Thyroid gland (tissue), 4 donors: ENCODE results near the gene ARRDC1. TPM values are rescaled to one million over a fixed set of nuclear protein-coding genes. Genes with fewer than 3 reads are reported as not detected.

ENCODE experiments used
- DNase-seq, 2 donors: peaks; one replicate each; pipeline ENCODE4 v3.0.0-alpha.2; 2019
- H3K27ac ChIP-seq, 3 donors: fragments of 200-600 bp; sonication (generic); 1 replicate in 2 of 3; 2 replicates in 1 of 3; pipeline ENCODE4 v1.5.1; 2016 to 2019; ENCODE audit warnings: mild to moderate bottlenecking in 1 of 3, moderate library complexity in 1 of 3
- H3K27me3 ChIP-seq: fragments of 200-600 bp; sonication (generic); one replicate; pipeline ENCODE4 v1.5.1; 2019
- H3K36me3 ChIP-seq, 2 donors: fragments of 200-600 bp; sonication (generic); one replicate each; pipeline ENCODE4 v1.5.1; 2016 to 2019
- H3K4me1 ChIP-seq, 2 donors: fragments of 200-600 bp; sonication (generic); one replicate each; pipeline ENCODE4 v1.5.1; 2017 to 2019
- H3K4me3 ChIP-seq, 3 donors: fragments of 200-600 bp; sonication (generic); replicated peaks in 1 of 3; 1 replicate in 2 of 3; 2 replicates in 1 of 3; pipeline ENCODE4 v1.5.1; 2016; ENCODE audit warnings: mild to moderate bottlenecking in 1 of 3
- H3K9me3 ChIP-seq: fragments of 200-600 bp; sonication (generic); one replicate; pipeline ENCODE4 v1.5.1; 2017
- CTCF ChIP-seq, 6 experiments: fragments of 200-600 bp in 3 of 6; fragments of 450-650 bp in 3 of 6; sonication (generic) in 3 of 6; IDR thresholded peaks; one replicate each; pipeline ENCODE4 v1.5.1; 2016 to 2019; ENCODE audit warnings: antibody characterized with exemption in 6 of 6, mild to moderate bottlenecking in 2 of 6, inconsistent platforms in 1 of 6, moderate library complexity in 1 of 6
- POLR2A ChIP-seq, 2 donors: fragments of 450-650 bp; IDR thresholded peaks; one replicate each; pipeline ENCODE4 v1.6.1; 2017; ENCODE audit warnings: antibody characterized with exemption in 2 of 2, mild to moderate bottlenecking in 2 of 2, moderate library complexity in 1 of 2
- WGBS, 2 donors: methylation state at CpG; one replicate each; pipeline ENCODE4 v1.1.5; 2017; 5-methylcytosine and 5-hydroxymethylcytosine counted together
- intact Hi-C: fragments of 100-400 bp; cut with DNase I; formaldehyde crosslinking; loops from one replicate; pipeline ENCODE4 v1.15.1; 2023
- total RNA-seq, 4 donors: library from RNA; depleted of rRNA; stranded (reverse); fragments of >200 nt; gene quantifications; one replicate each; pipeline ENCODE4 v1.2.3, GENCODE V29; 2016

ARRDC1 gene
- total RNA-seq, 4 donors from 2014 or later = 45.6 to 66.2 (median 61.2) TPM

- DNase-seq = no peak
- peaks cover 34 to 46% of the 10 kb centered on the region in 2 donors for H3K4me1 ChIP-seq
- H3K4me3 ChIP-seq = no peak overlapping the region
- H3K27me3 ChIP-seq = no peaks in the 10 kb centered on the region
- H3K27ac ChIP-seq = peak overlapping the region in 2 of 3 donors; percentile 67 to 82
- intact Hi-C loops = loop anchor here (10.0 kb wide), 1 partner anchor 56 kb away; the partner anchor contains the start of genes MRPL41 and PNPLA7
- whole genome bisulfite sequencing, 2 donors = 86 to 87% methylated on average over 4 to 6 of the region's 6 CpGs
- peaks cover 20 to 24% of the 10 kb centered on the region in 2 donors for H3K36me3 ChIP-seq
- TF ChIP-seq POLR2A (IDR thresholded peaks at IDR 0.05) = no peak
- no peak for TF ChIP-seq CTCF (IDR thresholded peaks at IDR 0.05)
- no peaks in the 10 kb centered on the region for H3K9me3 ChIP-seq
These were observed 5.5 kb downstream of the ARRDC1 start for GRCh38 chr9:137610944-137611343.

- Histone ChIP-seq H3K27ac (peak overlapping the region; percentile 67 to 82 (median 82)), H3K36me3 (peaks cover 20 to 24% of the 10 kb centered on the region in 2 donors), H3K27me3 (no peaks in the 10 kb centered on the region), H3K4me3 (no peak overlapping the region), H3K4me1 (peaks cover 28 to 38% of the 10 kb centered on the region in 2 donors), H3K9me3 (no peaks in the 10 kb centered on the region)
- 42 to 49% methylated on average over 12 to 13 of the region's 21 CpGs for WGBS, 2 donors
- peak; percentile 95 to 96 for DNase-seq
- TF ChIP-seq POLR2A (IDR thresholded peaks at IDR 0.05) = peak in 1 of 2 donors; percentile 56
- TF ChIP-seq CTCF (IDR thresholded peaks at IDR 0.05) = no peak
- intact Hi-C loops = loop anchor here (10.0 kb wide), 1 partner anchor 57 kb away; the partner anchor contains the start of genes MRPL41 and PNPLA7
These were observed 6.4 kb downstream of the ARRDC1 start for GRCh38 chr9:137611623-137612609.

GRCh38 chr9:137612741-137613142 lies 7.3 kb downstream of the ARRDC1 start:
- peaks cover 20 to 24% of the 10 kb centered on the region in 2 donors for H3K36me3 ChIP-seq
- intact Hi-C loops = loop anchor here (10.0 kb wide), 1 partner anchor 58 kb away; the partner anchor contains the start of genes MRPL41 and PNPLA7
- no peak for TF ChIP-seq CTCF (IDR thresholded peaks at IDR 0.05)
- TF ChIP-seq POLR2A (IDR thresholded peaks at IDR 0.05) = no peak
- H3K4me3 ChIP-seq = no peak overlapping the region
- no peaks in the 10 kb centered on the region for H3K9me3 ChIP-seq
- no peak for DNase-seq
- H3K4me1 ChIP-seq = peaks cover 25 to 37% of the 10 kb centered on the region in 2 donors
- peak overlapping the region; percentile 67 to 82 (median 82) for H3K27ac ChIP-seq
- H3K27me3 ChIP-seq = no peaks in the 10 kb centered on the region
- WGBS, 2 donors = 40% methylated on average over 1 of the region's 8 CpGs; no CpG with 5 or more reads in 1 of the 2 donors

- intact Hi-C loops = loop anchor here (10.0 kb wide), 1 partner anchor 58 kb away; the partner anchor contains the start of genes MRPL41 and PNPLA7
- Histone ChIP-seq H3K27me3 (no peaks in the 10 kb centered on the region), H3K4me1 (peaks cover 26 to 38% of the 10 kb centered on the region in 2 donors), H3K36me3 (peaks cover 20 to 24% of the 10 kb centered on the region in 2 donors), H3K27ac (peak overlapping the region; percentile 67 to 82 (median 82)), H3K9me3 (no peaks in the 10 kb centered on the region), H3K4me3 (no peak overlapping the region)
- no peak for TF ChIP-seq CTCF (IDR thresholded peaks at IDR 0.05)
- no peak for TF ChIP-seq POLR2A (IDR thresholded peaks at IDR 0.05)
- WGBS, 2 donors = 93 to 94% methylated on average over 3 to 5 of the region's 5 CpGs
- no peak for DNase-seq
These were observed 7.8 kb downstream of the ARRDC1 start for GRCh38 chr9:137613259-137613658.
